ENCODE measurements around the gene STAB2.

- no peak for TF ChIP-seq YY1 (IDR thresholded peaks at IDR 0.05; ENCODE audit: insufficient read depth, insufficient read length)
- TF ChIP-seq SUZ12 (IDR thresholded peaks at IDR 0.05; ENCODE audit: extremely low read depth, insufficient read depth, insufficient read length): no peak
- TF ChIP-seq ZNF274 (IDR thresholded peaks at IDR 0.05; ENCODE audit: low read depth, low read length): no peak
Measured at GRCh38 chr12:103540319-103540718, 46.8 kb upstream of the STAB2 start.
